Transverse colon (tissue), 4 donors: ENCODE results near the gene SORL1-AS1.

ENCODE experiments used
- POLR2A ChIP-seq: fragments of 450-650 bp; IDR thresholded peaks from one replicate; pipeline ENCODE4 v1.6.1; 2016; ENCODE audit warnings: antibody characterized with exemption, mild to moderate bottlenecking, moderate library complexity
- POLR2AphosphoS5 ChIP-seq, 3 donors: sonication (generic); formaldehyde crosslinking; IDR thresholded peaks; one replicate each; pipeline ENCODE4 v1.6.1; 2016; ENCODE audit warnings: antibody characterized with exemption in 3 of 3
- TF ChIP-seq, protein P1 (sequence below), 5 experiments: fragments of 200-600 bp in 3 of 5; fragments of 450-650 bp in 2 of 5; sonication (generic) in 3 of 5; IDR thresholded peaks; 1 replicate in 2 of 5; 2 replicates in 3 of 5; pipeline ENCODE4 v1.5.1; 2016 to 2017; ENCODE audit warnings: antibody characterized with exemption in 5 of 5, inconsistent platforms in 3 of 5, mild to moderate bottlenecking in 2 of 5, moderate library complexity in 1 of 5

DNA sequence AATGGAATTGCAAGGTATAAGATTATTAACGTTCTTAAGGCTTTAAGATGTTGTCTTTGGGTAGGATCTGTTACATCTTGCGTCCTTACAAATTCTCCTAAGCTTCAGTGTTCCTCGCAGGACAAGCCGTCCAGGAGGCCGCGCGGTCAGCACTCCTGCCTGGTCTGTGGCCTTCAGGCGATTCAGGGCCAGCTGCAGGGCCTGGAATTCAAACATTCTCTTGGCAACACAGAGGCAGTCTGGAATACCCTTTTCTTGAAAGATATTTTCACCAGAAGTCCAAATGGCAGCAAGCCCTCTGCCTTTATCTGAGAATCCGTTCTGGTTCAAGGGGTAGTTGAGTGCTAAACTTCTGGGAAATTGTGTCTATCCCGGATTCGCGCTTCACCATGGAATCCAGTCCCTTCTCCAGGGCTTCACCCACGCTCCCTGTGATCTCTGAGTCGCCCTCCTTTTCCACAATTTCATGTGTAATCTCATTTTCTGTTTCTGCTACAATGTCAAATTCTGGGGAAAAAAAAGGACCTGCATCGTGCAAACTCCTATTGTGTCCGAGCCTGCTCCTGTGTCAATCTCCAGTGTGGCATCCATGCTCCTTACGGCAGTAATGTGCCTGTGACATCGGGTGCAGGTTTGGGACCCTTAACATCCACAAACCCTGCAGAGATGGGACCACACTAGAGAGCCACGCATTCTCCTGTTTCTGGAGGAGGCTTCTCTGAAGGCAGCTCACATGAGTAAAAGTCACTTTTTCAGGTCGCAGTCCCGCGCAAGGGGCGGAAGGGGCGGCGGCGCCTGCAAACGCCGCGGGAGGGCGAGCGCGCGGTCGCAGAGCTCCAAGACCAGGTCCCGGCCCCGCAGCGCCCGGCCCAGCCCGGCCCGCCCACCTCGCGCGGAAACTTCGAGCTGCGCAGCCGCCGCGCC, 26.0 kb downstream of the SORL1-AS1 start:
- TF ChIP-seq POLR2AphosphoS5 (IDR thresholded peaks at IDR 0.05) = no peak
- no peak for TF ChIP-seq POLR2A
- TF ChIP-seq, protein P1, sequence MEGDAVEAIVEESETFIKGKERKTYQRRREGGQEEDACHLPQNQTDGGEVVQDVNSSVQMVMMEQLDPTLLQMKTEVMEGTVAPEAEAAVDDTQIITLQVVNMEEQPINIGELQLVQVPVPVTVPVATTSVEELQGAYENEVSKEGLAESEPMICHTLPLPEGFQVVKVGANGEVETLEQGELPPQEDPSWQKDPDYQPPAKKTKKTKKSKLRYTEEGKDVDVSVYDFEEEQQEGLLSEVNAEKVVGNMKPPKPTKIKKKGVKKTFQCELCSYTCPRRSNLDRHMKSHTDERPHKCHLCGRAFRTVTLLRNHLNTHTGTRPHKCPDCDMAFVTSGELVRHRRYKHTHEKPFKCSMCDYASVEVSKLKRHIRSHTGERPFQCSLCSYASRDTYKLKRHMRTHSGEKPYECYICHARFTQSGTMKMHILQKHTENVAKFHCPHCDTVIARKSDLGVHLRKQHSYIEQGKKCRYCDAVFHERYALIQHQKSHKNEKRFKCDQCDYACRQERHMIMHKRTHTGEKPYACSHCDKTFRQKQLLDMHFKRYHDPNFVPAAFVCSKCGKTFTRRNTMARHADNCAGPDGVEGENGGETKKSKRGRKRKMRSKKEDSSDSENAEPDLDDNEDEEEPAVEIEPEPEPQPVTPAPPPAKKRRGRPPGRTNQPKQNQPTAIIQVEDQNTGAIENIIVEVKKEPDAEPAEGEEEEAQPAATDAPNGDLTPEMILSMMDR (IDR thresholded peaks at IDR 0.05) = no peak
